Measurements from ENCODE around the gene CHD5.

The CHD5 gene

DNA sequence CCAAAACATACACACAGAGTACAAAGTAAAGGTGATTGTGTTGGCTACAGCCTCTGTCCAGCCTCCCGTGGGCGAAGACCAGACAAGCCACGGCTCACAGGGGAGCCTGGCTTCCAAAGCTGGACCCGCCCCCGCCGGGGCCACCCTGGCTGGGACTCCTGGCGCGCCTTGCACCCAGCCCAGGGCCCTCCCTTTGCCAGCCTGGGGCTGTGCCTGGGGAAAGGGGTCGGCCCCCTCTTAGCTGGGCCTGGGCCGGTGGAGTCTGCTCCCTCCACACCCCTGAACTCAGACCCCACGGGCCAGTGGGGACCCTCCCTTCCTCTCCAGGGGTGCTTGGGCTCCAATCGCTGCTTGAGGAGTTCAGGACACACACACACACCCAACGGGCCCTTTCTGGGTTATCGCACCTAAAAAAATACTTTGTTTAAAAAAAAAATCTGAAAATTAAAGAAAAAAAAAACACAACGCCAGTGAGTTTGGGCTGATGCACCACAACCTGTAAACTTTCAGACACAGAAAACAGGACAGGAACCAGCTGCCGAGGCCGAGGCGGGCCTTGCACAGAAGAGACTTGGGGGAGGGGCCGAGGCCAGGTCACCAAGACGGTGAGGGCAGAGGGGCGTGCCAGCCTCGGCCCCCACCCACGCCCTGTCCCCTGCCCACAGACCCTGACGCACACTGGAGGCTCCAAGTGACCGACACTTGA, 78.1 kb downstream of the CHD5 start:
- no peak for TF ChIP-seq POLR2A (IDR thresholded peaks at IDR 0.05; ENCODE audit: low read depth, low read length)
- no peak for TF ChIP-seq POU2F2 (IDR thresholded peaks at IDR 0.05; ENCODE audit: low read depth, low read length)
- no peak for TF ChIP-seq POLR2AphosphoS5 (IDR thresholded peaks at IDR 0.05; ENCODE audit: low read depth, low read length)
- no peak for TF ChIP-seq TAF1 (IDR thresholded peaks at IDR 0.05; ENCODE audit: low read depth, low read length)
- TF ChIP-seq SPI1 (IDR thresholded peaks at IDR 0.05; ENCODE audit: low read depth, low read length), result no peak
- TF ChIP-seq PAX5 (IDR thresholded peaks at IDR 0.05; ENCODE audit: insufficient read depth, low read length, severe bottlenecking), result no peak
- DNase-seq (ENCODE audit: insufficient read length, low spot score) (no peak), FAIRE-seq (no peak)

- TF ChIP-seq PAX5 (IDR thresholded peaks at IDR 0.05; ENCODE audit: insufficient read depth, low read length, severe bottlenecking), result no peak
- TF ChIP-seq POU2F2 (IDR thresholded peaks at IDR 0.05; ENCODE audit: low read depth, low read length), result no peak
- no peak for TF ChIP-seq POLR2A (IDR thresholded peaks at IDR 0.05; ENCODE audit: low read depth, low read length)
- no peak for TF ChIP-seq TAF1 (IDR thresholded peaks at IDR 0.05; ENCODE audit: low read depth, low read length)
- TF ChIP-seq SPI1 (IDR thresholded peaks at IDR 0.05; ENCODE audit: low read depth, low read length), result no peak
- no peak for TF ChIP-seq POLR2AphosphoS5 (IDR thresholded peaks at IDR 0.05; ENCODE audit: low read depth, low read length)
- DNase-seq (ENCODE audit: insufficient read length, low spot score) (no peak), FAIRE-seq (no peak)
Observed at GRCh38 chr1:6100861-6101783, 79.0 kb downstream of the CHD5 start.

GRCh38 chr1:6099787-6100765, 80.0 kb downstream of the CHD5 start:
- no peak for TF ChIP-seq POLR2AphosphoS5 (IDR thresholded peaks at IDR 0.05; ENCODE audit: low read depth, low read length)
- no peak for TF ChIP-seq TAF1 (IDR thresholded peaks at IDR 0.05; ENCODE audit: low read depth, low read length)
- TF ChIP-seq PAX5 (IDR thresholded peaks at IDR 0.05; ENCODE audit: insufficient read depth, low read length, severe bottlenecking), result no peak
- TF ChIP-seq POLR2A (IDR thresholded peaks at IDR 0.05; ENCODE audit: low read depth, low read length), result no peak; the same call in 1 of the 2 replicates
- no peak for TF ChIP-seq POU2F2 (IDR thresholded peaks at IDR 0.05; ENCODE audit: low read depth, low read length)
- TF ChIP-seq SPI1 (IDR thresholded peaks at IDR 0.05; ENCODE audit: low read depth, low read length), result no peak
- FAIRE-seq (no peak), DNase-seq (ENCODE audit: insufficient read length, low spot score) (no peak)

DNA sequence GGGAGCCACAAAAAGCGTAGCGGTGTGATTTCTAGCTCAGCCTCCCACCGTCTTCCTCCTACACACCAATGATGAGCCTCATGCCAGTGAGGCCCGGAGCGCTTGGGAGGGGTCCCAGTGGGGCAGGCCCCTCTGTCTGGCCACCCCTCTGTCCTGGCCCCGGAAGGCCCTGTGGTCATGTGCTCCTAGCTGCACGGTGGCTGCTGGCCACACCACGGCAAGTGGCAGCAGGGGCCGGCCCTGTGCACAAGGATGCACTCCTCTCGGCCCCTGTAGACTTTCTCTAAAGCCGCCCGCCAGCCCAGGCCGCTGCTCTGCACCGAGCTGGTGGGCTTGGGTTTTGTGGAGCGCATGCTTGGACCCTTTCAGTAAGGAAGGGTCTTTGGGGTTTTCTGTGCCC, 80.8 kb downstream of the CHD5 start:
- TF ChIP-seq POU2F2 (IDR thresholded peaks at IDR 0.05; ENCODE audit: low read depth, low read length), result no peak
- no peak for TF ChIP-seq POLR2AphosphoS5 (IDR thresholded peaks at IDR 0.05; ENCODE audit: low read depth, low read length)
- no peak for TF ChIP-seq PAX5 (IDR thresholded peaks at IDR 0.05; ENCODE audit: insufficient read depth, low read length, severe bottlenecking)
- TF ChIP-seq TAF1 (IDR thresholded peaks at IDR 0.05; ENCODE audit: low read depth, low read length), result no peak
- TF ChIP-seq SPI1 (IDR thresholded peaks at IDR 0.05; ENCODE audit: low read depth, low read length), result no peak
- no peak for TF ChIP-seq POLR2A (IDR thresholded peaks at IDR 0.05; ENCODE audit: low read depth, low read length)
- FAIRE-seq, result no peak
- DNase-seq (ENCODE audit: insufficient read length, low spot score), result no peak

DNA sequence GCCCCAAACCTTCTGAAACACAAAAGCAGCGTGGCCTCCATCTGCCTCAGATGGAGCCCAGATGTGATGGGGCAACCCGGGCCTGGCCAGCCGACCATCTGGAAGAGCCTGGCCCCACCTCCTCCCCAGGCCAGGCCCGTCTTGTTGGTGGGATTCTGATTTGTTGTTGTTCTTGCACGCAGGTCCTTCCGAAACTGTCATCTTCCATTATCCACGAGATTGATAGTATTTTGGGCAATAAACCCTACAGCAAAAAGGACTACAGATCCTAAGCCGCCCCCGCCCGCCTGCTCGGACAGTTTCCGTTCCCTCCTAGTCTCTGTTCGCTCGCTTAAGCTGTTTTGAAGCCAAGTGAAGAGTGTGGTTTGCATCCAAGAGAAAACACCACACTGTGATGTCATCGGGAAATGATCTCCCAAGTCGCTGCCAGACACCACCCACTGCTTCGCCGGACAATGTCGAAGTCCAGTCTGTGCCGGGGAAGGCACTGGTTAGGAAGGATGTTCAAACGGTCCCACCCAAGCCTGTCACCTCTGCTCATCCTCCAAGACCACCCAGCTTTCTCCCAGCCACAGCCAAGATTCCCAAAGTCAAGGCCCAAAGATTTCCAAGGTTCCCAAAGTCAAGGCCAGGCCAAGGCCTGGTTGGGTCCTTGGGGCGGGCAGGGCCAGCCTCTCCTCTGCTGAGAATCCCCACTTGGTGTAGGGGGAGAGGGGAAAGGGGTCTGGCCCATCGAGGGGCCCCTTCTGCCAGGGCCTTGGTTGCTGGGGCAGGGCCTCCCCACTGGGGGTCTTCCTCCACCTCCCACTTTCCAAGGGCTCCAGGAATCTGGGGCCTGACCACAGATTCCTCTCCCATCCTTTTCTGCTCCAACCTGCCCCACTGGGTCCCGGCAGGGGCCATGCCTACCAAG, 81.6 kb downstream of the CHD5 start:
- DNase-seq (ENCODE audit: insufficient read length, low spot score) (no peak), FAIRE-seq (no peak)
- TF ChIP-seq POLR2A (IDR thresholded peaks at IDR 0.05; ENCODE audit: low read depth, low read length) (no peak), POLR2AphosphoS5 (IDR thresholded peaks at IDR 0.05; ENCODE audit: low read depth, low read length) (no peak), TAF1 (IDR thresholded peaks at IDR 0.05; ENCODE audit: low read depth, low read length) (no peak), PAX5 (IDR thresholded peaks at IDR 0.05; ENCODE audit: insufficient read depth, low read length, severe bottlenecking) (no peak)

DNA sequence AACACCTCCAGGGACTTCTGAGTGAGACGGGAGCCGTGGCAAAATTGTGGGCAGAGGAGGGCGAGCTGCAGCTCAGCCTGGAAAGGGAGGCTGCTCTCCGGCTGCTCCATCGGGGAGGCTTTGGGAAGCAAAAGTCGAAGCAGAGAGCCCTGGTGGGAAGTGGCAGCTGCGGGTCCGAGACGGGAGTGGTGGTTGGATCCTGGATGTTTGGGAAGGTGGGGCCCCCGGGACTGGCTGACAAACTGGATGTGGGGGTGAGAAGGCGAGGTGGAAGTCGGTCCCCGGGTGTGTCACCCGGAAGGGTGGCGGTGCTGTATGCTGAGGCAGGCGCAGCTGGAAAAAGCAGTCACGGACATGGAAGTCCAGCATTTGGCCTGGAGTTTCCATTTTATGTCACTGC, 82.3 kb downstream of the CHD5 start:
- TF ChIP-seq POLR2A (IDR thresholded peaks at IDR 0.05; ENCODE audit: low read depth, low read length) (no peak), POLR2AphosphoS5 (IDR thresholded peaks at IDR 0.05; ENCODE audit: low read depth, low read length) (no peak), PAX5 (IDR thresholded peaks at IDR 0.05; ENCODE audit: insufficient read depth, low read length, severe bottlenecking) (no peak), POU2F2 (IDR thresholded peaks at IDR 0.05; ENCODE audit: low read depth, low read length) (no peak), SPI1 (IDR thresholded peaks at IDR 0.05; ENCODE audit: low read depth, low read length) (no peak), TAF1 (IDR thresholded peaks at IDR 0.05; ENCODE audit: low read depth, low read length) (no peak)
- DNase-seq (ENCODE audit: insufficient read length, low spot score) (no peak), FAIRE-seq (no peak)

DNA sequence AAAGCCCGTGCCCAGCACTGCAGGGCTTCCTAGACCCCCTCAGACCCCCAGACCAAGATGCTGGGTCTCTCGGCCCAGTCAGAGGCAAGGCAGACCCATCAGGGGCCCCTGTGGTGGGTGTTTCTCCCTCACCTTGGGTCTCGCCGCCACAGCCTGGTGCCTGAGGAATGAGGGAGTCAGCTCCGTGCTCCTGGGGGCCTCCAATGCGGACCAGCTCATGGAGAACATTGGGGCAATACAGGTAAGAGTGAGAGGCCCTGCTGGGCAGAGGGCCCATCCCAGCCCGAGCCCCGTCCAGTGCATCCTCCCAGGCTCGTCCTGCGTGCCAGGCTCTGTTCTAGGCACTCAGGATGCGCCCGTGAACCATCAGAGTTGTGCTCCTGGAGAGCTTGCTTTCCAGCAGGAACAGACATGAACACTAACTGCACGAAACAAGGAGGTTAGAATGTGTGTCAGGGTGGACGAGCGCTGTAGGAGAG, 83.0 kb downstream of the CHD5 start:
- no peak for TF ChIP-seq POLR2A (IDR thresholded peaks at IDR 0.05; ENCODE audit: low read depth, low read length)
- no peak for TF ChIP-seq PAX5 (IDR thresholded peaks at IDR 0.05; ENCODE audit: insufficient read depth, low read length, severe bottlenecking)
- no peak for TF ChIP-seq POU2F2 (IDR thresholded peaks at IDR 0.05; ENCODE audit: low read depth, low read length)
- TF ChIP-seq POLR2AphosphoS5 (IDR thresholded peaks at IDR 0.05; ENCODE audit: low read depth, low read length), result no peak
- no peak for TF ChIP-seq TAF1 (IDR thresholded peaks at IDR 0.05; ENCODE audit: low read depth, low read length)
- no peak for TF ChIP-seq SPI1 (IDR thresholded peaks at IDR 0.05; ENCODE audit: low read depth, low read length)
- no peak for FAIRE-seq
- no peak for DNase-seq (ENCODE audit: insufficient read length, low spot score)

Measured in GM12891 (cell line).